Right lobe of liver (tissue), 6 donors: ENCODE data around the gene DSG2. TPM values are rescaled to one million over a fixed set of nuclear protein-coding genes. Genes with fewer than 3 reads are reported as not detected.

Experiments used
- ATAC-seq, 4 donors: fragments of 200-7000 bp; cut with Tn5 transposase; one replicate each; pipeline ENCODE4 v1.9.1; 2020; ENCODE audit warnings: mild to moderate bottlenecking in 4 of 4, moderate library complexity in 4 of 4
- DNase-seq, 3 donors: peaks; one replicate each; pipeline ENCODE4 v3.0.0-alpha.2; 2020
- H3K27ac ChIP-seq, 3 donors: fragments of 200-600 bp; one replicate each; pipeline ENCODE4 v1.8.0; 2022
- H3K27me3 ChIP-seq, 2 donors: fragments of 200-600 bp; one replicate each; pipeline ENCODE4 v1.8.0; 2022
- H3K36me3 ChIP-seq, 4 donors: fragments of 200-600 bp; sonication (generic) in 1 of 4; one replicate each; pipeline versions ENCODE4 v1.5.1 to v1.8.0; 2017 to 2022; ENCODE audit warnings: control low read depth in 1 of 4
- H3K4me1 ChIP-seq, 4 donors: fragments of 200-600 bp; sonication (generic) in 1 of 4; one replicate each; pipeline versions ENCODE4 v1.5.1 to v1.8.0; 2017 to 2022; ENCODE audit warnings: control low read depth in 1 of 4
- H3K4me3 ChIP-seq, 3 donors: fragments of 200-600 bp; one replicate each; pipeline ENCODE4 v1.8.0; 2022
- H3K9me3 ChIP-seq, 4 donors: fragments of 200-600 bp; sonication (generic) in 1 of 4; one replicate each; pipeline versions ENCODE4 v1.5.1 to v1.8.0; 2017 to 2022; ENCODE audit warnings: control low read depth in 1 of 4
- POLR2A ChIP-seq: fragments of 450-650 bp; IDR thresholded peaks from one replicate; pipeline ENCODE4 v1.6.1; 2017; ENCODE audit warnings: antibody characterized with exemption, mild to moderate bottlenecking
- WGBS: methylation state at CpG from one replicate; pipeline ENCODE4 v1.1.6; 2018; ENCODE audit warnings: low coverage, low lambda C conversion rate; ENCODE audit not compliant: insufficient coverage; ENCODE audit errors: missing lambda C conversion rate; 5-methylcytosine and 5-hydroxymethylcytosine counted together
- intact Hi-C, 2 donors: fragments of 100-400 bp; cut with DNase I; formaldehyde crosslinking; loops; one replicate each; pipeline versions ENCODE4 v1.11.2 to v1.14.1; 2022
- total RNA-seq, 6 experiments: library from RNA; depleted of rRNA in 2 of 6; stranded (reverse); fragments of >200 nt in 2 of 6; fragmentation: NEBNext Ultra II Directional in 3 of 6; extraction: Animal tissue kit (Norgen Biotek cat#: 25700) in 3 of 6; gene quantifications; one replicate each; pipeline versions ENCODE4 v1.1.0 to v1.2.4, GENCODE V29; 2016 to 2023
- TF ChIP-seq, protein P1 (sequence below), 4 donors: fragments of 200-600 bp in 3 of 4; fragments of 450-650 bp in 1 of 4; IDR thresholded peaks; one replicate each; pipeline versions ENCODE4 v1.5.1 to v1.8.0; 2016 to 2022; ENCODE audit warnings: antibody characterized with exemption in 4 of 4, mild to moderate bottlenecking in 2 of 4
- donor health status: DM: no; HTN: yes; CAD: no.
- donor health status: DM: no; HTN: no; CAD: no.
- donor health status: DM: no; HTN: no; CAD: no.
- donor health status: DM: no; HTN: yes; CAD: no.
- donor health status: DM: no; HTN: yes; CAD: no.

The DSG2 gene
- total RNA-seq, 6 experiments from 2014 or later = 9.8 to 27.0 (median 16.4) TPM

DNA sequence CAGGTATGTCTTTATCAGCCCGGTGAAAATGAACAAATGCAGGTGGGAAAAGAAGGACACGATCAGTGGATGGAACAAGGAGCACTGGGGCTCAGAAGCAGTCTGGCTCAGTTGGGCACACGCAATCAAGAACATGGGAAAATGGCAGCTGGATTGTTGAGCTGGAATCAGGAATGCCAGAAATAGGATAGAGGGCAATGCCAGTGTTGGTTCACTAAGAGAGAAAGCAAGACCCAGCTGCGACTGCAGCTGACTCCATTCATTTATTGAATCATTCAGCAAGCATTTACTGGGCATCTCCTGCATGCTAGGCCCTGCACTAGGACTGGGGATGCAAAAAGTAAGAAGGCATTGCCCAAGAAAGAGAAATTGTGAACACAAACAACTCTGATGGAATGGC, 80.1 kb downstream of the DSG2 start:
- no peaks in the 10 kb centered on the region for H3K27me3 ChIP-seq
- no peak for DNase-seq
- H3K4me3 ChIP-seq = no peak overlapping the region
- ATAC-seq = no peak
- no peaks in the 10 kb centered on the region for H3K36me3 ChIP-seq
- H3K4me1 ChIP-seq = peaks cover 0 to 66% (median 21%) of the 10 kb centered on the region in 4 donors
- no peak overlapping the region for H3K27ac ChIP-seq
- WGBS = 97% methylated on average over 3 of the region's 4 CpGs
- TF ChIP-seq, protein P1, sequence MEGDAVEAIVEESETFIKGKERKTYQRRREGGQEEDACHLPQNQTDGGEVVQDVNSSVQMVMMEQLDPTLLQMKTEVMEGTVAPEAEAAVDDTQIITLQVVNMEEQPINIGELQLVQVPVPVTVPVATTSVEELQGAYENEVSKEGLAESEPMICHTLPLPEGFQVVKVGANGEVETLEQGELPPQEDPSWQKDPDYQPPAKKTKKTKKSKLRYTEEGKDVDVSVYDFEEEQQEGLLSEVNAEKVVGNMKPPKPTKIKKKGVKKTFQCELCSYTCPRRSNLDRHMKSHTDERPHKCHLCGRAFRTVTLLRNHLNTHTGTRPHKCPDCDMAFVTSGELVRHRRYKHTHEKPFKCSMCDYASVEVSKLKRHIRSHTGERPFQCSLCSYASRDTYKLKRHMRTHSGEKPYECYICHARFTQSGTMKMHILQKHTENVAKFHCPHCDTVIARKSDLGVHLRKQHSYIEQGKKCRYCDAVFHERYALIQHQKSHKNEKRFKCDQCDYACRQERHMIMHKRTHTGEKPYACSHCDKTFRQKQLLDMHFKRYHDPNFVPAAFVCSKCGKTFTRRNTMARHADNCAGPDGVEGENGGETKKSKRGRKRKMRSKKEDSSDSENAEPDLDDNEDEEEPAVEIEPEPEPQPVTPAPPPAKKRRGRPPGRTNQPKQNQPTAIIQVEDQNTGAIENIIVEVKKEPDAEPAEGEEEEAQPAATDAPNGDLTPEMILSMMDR (IDR thresholded peaks at IDR 0.05) = no peak
- no peak for TF ChIP-seq POLR2A
- intact Hi-C loops = no loop called here
- H3K9me3 ChIP-seq = no peaks in the 10 kb centered on the region

DNA sequence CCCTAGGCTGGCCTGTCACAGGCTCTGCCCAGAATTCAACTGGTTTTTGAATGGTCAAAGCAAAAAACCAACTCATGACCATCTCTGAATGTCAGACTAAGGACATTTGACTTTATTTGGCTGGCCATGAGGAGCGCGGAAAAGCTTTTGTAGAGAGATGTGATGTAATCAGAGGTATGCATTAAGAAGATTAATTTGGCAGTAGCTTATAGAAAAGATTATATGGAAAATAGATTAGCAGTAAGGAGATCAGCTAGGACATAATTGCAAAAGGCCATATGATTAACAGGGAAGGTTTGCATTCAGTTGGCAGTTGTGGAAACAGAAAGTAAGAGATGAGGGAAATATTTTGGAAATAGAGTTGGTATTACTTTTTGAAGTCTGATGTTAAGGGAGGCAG, 81.4 kb downstream of the DSG2 start:
- Histone ChIP-seq H3K27me3 (no peaks in the 10 kb centered on the region), H3K27ac (no peak overlapping the region), H3K4me3 (no peak overlapping the region), H3K9me3 (no peaks in the 10 kb centered on the region), H3K36me3 (no peaks in the 10 kb centered on the region), H3K4me1 (peaks cover 0 to 58% (median 18%) of the 10 kb centered on the region in 4 donors)
- no peak for TF ChIP-seq POLR2A
- TF ChIP-seq, protein P1 (IDR thresholded peaks at IDR 0.05) = no peak
- no peak for DNase-seq
- no peak for ATAC-seq
- intact Hi-C loops = no loop called here
- WGBS = 100% methylated on average over 2 of the region's 2 CpGs

DNA sequence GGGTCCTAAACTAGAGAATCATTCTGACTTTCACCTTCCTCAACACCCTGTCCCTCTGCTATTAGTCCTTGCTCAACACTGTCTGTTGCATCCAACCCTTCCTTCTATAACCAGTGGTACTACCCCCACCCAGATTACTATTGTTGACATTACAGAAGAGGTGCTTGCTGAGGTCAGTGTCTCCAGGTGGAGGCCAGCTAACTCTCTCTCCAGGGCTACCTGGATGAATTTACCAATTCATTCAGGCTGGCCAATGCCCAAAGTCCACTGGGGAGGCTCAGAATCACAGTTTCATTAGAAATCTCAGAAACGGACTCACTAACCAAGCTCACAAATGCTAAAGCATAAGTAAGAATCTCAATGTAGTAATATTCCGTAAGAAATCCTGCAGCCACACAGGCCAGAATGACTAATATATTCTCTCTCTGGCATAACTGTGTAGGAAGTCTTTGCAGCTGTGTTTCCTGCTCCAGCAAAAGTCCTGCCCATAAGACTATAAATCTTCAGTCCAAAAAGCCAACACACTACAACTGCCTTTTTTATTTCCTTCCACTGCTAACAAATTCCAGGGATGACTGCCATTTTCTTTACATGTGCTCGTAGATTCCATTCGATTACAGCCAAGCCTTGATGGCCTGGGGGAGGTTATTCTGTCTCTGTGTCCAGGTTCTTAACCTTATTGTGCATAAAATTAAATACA, 83.7 kb downstream of the DSG2 start:
- intact Hi-C loops = no loop called here
- Histone ChIP-seq H3K9me3 (no peaks in the 10 kb centered on the region), H3K4me1 (peaks cover 0 to 37% (median 11%) of the 10 kb centered on the region in 4 donors), H3K27ac (peak overlapping the region in 2 of 3 donors; percentile 42 to 44), H3K27me3 (no peaks in the 10 kb centered on the region), H3K36me3 (no peaks in the 10 kb centered on the region), H3K4me3 (no peak overlapping the region)
- ATAC-seq (peak; percentile 93 to 96 (median 94)), DNase-seq (peak; percentile 30 to 84 (median 77))
- TF ChIP-seq, protein P1 (IDR thresholded peaks at IDR 0.05) = no peak
- TF ChIP-seq POLR2A = no peak
- WGBS = 32% methylated on average over 4 of the region's 4 CpGs

DNA sequence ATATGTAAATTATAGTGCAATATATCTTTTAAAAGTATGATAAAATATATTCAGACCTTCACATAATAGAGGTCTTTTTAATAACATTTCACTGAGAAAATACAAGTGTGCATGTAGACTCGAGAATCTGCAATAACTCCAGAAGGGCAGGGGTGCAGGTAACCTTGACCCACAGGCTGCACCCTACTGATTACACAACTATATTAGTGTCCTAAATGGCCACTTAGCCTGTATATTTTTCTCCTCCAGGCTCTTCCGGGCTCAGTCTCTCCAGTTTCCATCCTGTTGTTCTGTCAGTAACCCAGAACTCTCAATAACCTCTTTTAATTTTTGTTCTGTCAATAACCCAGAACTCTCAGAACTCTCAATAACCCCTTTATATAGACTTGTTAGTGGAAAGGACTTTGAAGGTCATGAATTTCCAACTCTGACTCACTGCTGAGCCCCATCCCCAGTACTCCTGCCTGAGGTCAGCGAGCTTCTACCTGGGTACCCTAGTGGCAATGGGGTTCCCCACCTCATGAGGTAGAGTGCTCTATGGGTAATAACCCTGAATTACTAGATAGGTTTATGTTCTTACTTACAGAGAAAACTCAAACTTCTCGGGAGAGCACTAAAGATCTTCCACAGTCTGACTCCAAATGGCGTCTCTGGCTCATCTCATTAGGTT, 85.3 kb downstream of the DSG2 start:
- TF ChIP-seq, protein P1 (IDR thresholded peaks at IDR 0.05) = no peak
- no peak for TF ChIP-seq POLR2A
- ATAC-seq (peak in 2 of 4 donors; percentile 44 to 45), DNase-seq (no peak)
- H3K36me3 ChIP-seq = no peaks in the 10 kb centered on the region
- intact Hi-C loops = no loop called here
- 71% methylated on average over 5 of the region's 5 CpGs for WGBS
- no peak overlapping the region for H3K4me3 ChIP-seq
- peak overlapping the region in 1 of 3 donors; percentile 19 for H3K27ac ChIP-seq
- no peaks in the 10 kb centered on the region for H3K27me3 ChIP-seq
- H3K9me3 ChIP-seq = no peaks in the 10 kb centered on the region
- H3K4me1 ChIP-seq = peaks cover 0 to 39% (median 9%) of the 10 kb centered on the region in 4 donors
